HFF-Myc (cell line): ENCODE measurements around the gene CYP2F1.
"Not testable (repeated sequence)": the region's sequence is repeated elsewhere in the genome, so short reads cannot be mapped to it uniquely, and the experiment has no call there.

ENCODE experiments used
- DNase-seq: peaks from one replicate; pipeline ENCODE4 v3.0.0-alpha.2; 2011; ENCODE audit warnings: low read depth; ENCODE audit errors: extremely low read depth
- H3K4me3 ChIP-seq: replicated peaks from 2 replicates; pipeline ENCODE4 v1.5.1; 2011; ENCODE audit warnings: low read depth, mild to moderate bottlenecking, control low read depth, low read length
- TF ChIP-seq, protein P1 (sequence below): IDR thresholded peaks from 2 replicates; pipeline ENCODE4 v1.5.1; 2012; ENCODE audit warnings: mild to moderate bottlenecking, low read depth, low read length, control low read depth; ENCODE audit errors: missing control alignments

The CYP2F1 gene

DNA sequence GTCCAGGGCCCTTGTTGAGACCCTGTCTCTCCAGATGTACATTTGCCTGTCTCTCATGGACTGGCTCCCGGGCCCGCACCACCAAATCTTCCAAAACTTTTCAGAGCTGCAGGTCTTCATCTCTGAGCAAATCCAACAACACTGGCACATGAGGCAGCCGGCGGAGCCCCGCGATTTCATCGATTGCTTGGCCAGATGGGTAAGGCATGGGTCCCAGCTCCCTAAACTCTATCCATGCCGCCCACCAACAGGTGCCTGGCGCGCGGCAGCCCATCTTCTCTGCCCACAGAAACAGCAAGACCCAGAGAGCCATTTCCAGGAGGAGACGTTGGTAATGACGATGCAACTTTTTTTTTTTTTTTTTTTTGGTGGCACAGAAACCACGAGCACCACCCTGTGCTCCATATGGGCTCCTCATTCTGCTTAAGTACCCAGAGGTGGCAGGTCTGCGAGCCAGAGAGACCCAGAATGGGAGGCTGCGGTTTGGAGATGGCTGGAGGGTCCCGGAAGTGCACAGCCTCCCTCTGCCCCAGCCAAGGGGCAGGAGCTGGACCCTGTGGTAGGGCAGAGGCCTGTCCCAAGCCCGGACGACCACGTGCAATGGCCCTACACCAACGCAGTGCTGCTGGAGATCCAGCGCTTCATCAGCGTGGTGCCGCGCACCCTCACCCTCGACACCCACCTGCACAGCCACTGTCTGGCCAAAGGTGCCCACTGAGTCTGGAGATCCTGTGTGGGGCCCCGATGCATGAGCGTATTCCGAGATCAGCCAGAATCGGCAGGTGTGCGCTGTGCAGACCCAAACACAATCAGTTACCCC is 22.6 kb downstream of the CYP2F1 start:
- TF ChIP-seq, protein P1, sequence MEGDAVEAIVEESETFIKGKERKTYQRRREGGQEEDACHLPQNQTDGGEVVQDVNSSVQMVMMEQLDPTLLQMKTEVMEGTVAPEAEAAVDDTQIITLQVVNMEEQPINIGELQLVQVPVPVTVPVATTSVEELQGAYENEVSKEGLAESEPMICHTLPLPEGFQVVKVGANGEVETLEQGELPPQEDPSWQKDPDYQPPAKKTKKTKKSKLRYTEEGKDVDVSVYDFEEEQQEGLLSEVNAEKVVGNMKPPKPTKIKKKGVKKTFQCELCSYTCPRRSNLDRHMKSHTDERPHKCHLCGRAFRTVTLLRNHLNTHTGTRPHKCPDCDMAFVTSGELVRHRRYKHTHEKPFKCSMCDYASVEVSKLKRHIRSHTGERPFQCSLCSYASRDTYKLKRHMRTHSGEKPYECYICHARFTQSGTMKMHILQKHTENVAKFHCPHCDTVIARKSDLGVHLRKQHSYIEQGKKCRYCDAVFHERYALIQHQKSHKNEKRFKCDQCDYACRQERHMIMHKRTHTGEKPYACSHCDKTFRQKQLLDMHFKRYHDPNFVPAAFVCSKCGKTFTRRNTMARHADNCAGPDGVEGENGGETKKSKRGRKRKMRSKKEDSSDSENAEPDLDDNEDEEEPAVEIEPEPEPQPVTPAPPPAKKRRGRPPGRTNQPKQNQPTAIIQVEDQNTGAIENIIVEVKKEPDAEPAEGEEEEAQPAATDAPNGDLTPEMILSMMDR, result no peak
- no peak overlapping the region for H3K4me3 ChIP-seq
- DNase-seq, result no peak

DNA sequence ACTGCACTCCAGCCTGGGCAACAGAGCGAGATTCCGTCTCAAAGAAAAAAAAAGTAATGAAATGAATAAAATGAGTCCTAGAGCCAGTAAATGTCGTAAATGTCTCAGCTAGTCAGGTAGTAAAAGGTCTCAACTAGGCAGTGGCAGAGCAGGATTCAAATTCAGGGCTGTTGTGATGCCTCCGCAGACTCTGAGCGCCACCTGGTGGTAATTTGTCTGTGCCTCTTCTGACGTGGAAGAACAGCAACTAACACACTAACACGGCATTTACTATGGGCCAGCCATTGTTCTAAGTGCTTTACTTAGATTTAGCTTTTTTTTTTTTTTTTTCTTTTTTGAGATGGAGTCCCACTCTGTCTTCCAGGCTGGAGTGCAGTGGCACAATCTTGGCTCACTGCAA is 30.2 kb downstream of the CYP2F1 start:
- DNase-seq, result peak; percentile 77
- no peak overlapping the region for H3K4me3 ChIP-seq
- TF ChIP-seq, protein P1, result peak; percentile 82

DNA sequence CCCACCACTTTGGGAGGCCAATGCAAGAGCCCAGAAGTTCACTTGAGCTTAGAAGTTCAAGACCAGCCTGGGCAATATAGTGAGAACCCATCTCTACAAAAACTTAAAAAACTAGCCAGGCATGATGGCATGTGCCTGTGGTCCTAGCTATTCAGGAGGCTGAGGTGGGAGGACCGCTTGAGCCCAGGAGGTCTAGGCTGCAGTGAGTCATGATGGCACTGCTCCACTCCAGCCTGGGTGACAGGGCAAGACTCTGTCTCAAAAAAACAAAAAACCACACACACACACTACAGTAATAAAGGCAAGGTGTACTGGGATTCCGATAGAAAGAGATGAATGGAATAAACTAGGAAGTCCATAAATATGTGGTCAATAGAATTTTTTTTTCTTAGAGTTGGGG is 35.6 kb downstream of the CYP2F1 start:
- DNase-seq, result no peak
- TF ChIP-seq, protein P1, result no peak
- H3K4me3 ChIP-seq, result no peak overlapping the region

DNA sequence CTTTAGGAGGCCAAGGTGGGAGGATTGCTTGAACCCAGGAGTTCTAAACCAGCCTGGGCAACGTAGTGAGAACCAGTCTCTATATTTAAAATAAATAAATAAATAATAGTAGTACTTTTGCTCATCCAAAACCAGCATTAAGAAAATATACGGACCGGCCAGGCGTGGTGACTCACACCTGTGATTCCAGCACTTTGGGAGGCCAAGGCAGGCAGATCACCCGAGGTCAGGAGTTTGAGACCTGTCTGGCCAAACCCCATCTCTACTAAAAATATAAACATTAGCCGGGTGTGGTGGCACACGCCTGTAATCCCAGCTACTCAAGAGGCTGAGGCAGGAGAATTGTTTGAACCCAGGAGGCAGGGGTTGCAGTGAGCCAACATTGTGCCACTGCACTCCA is 36.8 kb downstream of the CYP2F1 start:
- not testable (repeated sequence) for H3K4me3 ChIP-seq, DNase-seq

DNA sequence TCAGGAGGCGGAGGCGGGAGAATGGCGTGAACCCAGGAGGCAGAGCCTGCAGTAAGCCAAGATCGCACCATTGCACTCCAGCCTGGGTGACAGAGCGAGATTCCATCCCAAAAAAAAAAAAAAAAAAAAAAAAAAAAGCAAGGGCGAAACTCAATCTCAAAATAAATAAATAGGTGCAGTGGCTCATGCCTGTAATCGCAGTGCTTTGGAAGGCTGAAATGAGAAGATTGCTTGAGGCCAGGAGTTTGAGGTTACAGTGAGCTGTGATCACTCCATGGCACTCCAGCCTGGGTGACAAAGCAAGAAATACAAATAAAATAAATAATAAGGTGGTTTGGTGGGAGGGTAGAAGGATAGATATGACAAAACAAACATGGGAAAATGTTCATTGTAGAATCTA is 39.8 kb downstream of the CYP2F1 start:
- TF ChIP-seq, protein P1, result no peak
- DNase-seq, result no peak
- no peak overlapping the region for H3K4me3 ChIP-seq

DNA sequence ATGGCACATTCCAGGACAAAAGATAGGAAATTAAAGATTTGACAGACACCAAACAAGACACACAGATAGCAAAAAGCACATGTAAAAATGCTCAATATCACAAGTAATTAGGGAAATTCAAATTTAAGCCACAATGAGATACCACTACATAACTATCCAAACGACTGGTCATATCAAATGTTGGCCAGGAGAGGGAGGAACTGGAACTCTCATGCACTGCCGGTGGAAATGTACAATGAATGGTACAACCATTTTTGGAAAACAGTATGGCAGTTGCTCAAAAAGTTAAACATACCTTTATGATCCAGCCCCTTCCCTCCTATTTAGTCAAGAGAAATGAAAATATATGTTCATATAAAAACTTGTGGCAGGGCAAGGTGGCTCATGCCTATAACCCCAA is 42.0 kb downstream of the CYP2F1 start:
- no peak for DNase-seq
- TF ChIP-seq, protein P1, result no peak
- no peak overlapping the region for H3K4me3 ChIP-seq

DNA sequence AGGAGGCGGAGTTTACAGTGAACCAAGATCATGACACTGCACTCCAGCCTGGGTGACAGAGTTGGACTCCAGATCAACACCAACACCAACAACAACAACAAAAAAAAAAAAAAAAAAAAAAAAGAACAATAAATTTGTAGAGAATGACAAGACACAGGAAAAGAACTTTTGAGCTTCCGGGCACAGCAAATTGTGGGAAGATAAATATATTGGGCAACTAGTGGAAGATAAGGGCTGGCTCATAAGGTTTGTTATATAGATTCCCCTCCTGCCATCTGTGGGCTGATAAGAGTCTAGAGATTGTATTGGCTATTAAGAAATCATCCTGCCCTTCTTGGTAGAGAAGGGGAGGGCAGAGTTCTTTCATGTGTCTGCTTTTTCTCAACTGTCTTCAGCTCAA is 45.6 kb downstream of the CYP2F1 start:
- TF ChIP-seq, protein P1, result no peak
- H3K4me3 ChIP-seq, result no peak overlapping the region
- DNase-seq, result no peak
